GM19025 (cell line): ENCODE data around the gene NALCN.

Experiments
- ATAC-seq: cut with Tn5 transposase; IDR thresholded peaks from one replicate; pipeline ENCODE4 v1.9.1; 2021; ENCODE audit warnings: mild to moderate bottlenecking, low read depth, moderate library complexity; ENCODE audit not compliant: unreplicated experiment

Gene NALCN

DNA sequence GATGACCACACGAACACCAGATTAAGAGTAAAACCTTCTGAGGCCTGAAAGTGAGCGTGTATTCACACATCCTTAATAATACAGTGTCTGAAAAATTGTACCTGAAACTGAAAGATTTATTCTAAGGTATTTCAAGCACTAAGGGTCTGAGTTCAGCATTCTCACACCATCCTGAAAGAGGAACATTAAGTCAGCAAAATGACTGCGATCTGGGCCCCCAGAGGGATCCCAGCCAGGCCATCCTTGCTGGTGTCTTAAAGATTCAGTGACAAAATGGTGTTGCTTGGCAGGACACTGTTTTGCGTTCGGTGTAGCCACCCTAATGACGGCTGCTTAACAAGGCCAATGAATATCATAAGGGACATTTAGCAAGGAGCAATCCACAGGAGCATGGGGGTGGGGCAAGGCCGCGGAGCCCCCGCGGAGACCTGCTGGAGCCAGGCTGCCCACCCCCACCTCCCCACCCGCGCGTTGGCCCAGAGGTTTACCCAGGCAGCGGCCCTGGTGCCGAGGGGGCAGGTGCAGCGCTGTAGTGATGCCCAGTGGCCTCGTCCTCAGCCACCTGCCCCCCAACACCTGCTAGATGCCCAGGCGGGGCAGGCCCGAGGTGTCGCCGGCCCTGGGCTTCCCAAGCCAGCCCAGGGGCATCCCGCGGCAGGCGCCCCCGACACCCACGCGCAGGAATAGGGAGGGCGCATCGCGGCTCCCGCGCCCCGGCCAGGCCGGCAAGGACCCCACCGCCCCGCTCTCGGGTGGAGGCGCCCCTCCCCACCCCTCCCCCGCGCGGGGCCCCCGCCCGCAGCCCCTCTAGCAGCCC is 742 bp downstream of the NALCN start:
- ATAC-seq, result no peak

GRCh38 chr13:101412076-101412475 is 4.2 kb downstream of the NALCN start:
- no peak for ATAC-seq

DNA sequence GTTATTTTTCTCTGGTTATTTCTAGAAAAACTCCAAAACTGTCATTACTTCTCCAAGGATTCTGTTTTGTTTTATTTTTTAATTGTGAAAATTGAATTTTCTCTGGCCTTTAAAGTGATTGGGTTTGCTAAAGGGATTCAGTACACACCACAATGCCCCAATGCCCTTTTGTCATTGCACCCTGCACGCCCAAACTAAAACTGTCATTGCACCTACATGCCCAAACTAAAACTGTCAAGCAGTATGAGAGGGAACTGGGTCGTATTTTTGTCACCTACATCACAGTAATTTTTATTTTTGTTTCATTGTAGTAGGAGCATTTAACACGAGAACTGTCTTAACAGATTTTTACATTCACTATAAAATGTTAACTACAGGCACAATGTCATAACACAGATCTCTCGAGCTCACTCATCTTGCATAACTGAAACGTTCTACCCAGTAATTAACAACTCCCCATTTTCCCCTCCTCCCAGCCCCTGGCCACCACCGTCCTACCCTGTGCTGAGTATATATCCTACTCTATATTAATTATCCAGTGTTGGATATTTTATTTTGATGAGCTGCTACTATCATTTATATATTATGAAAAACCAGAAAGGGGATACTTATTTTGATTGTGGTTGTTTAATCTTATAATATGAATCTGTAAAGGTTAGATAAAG is 7.2 kb downstream of the NALCN start:
- ATAC-seq, result no peak

GRCh38 chr13:101408154-101408553 is 8.2 kb downstream of the NALCN start:
- ATAC-seq, result no peak

- ATAC-seq, result no peak
Observed at GRCh38 chr13:101406791-101407190, 9.5 kb downstream of the NALCN start.

DNA sequence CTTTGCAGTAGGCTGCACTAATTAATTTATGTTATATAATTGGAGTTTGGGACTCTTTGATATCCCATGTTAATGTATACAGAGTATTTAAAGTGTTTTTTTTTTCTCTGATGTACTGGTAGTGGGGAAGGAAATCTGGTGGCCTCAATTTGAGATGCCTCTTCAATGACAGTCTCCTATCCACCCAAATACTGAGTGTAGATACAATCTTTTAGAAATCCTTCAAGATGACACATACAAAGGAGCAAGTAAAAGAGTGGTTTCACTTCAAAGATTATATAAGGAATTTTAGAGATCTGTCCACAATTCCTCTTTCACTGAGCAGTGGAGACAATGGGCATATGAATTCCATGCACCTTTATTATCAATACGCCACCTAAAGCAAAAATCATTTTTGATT is 15.1 kb downstream of the NALCN start:
- ATAC-seq, result no peak

DNA sequence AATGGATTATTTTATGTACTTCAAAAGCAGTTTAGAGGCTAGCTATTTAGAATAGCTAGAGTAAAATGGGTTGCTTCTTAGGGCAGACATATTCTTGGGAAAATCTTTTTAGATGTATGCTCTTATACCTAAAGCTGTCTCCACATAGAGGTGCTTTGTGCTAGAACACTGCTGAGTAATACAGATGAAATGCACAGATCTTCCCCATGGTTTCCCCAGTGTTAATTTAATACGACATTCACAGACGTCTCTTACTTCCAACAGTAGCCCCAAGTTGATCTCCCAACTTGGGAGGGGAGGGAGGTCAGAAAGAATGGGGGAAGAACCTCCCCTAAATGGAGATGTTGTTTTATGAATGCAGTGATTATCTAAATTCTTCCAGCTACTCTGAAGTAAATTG is 16.9 kb downstream of the NALCN start:
- ATAC-seq, result no peak

DNA sequence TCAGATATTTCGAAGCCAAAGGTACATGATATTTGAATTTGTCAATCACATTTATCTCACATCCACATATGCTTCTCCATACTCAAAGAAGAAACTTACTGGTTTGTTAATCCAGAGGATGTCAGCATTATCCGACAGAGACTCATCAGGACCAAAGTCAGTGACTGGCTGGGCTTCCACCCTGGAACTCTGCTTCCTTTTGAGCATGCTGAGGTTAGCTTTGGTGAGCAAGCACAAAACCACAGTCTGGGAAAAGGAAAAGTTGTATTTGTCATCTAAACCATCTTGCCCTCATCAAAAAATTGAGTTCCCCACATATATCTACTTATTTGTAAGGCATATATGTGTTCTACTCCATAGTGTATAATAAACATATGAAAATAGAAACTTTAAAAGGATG is 17.4 kb downstream of the NALCN start:
- ATAC-seq, result no peak

DNA sequence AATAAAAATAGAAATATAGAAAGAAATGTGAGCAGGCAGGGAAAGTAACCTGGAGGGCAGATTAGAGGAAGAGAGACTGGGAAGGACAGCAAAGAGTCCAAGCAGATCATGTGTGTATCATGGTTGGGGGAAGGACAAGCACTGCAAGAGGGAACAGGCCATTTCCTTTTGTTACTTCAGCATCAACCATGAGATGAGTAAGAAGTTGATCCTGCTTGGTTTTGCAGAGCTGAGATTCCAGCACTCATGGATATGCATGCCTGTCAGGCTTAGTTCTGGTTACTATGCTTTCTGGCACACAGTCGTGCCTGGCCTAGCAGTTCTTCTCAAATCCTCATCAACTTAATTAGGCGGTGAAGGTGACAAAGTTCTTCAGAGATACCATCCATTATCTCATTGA is 18.1 kb downstream of the NALCN start:
- ATAC-seq, result no peak

DNA sequence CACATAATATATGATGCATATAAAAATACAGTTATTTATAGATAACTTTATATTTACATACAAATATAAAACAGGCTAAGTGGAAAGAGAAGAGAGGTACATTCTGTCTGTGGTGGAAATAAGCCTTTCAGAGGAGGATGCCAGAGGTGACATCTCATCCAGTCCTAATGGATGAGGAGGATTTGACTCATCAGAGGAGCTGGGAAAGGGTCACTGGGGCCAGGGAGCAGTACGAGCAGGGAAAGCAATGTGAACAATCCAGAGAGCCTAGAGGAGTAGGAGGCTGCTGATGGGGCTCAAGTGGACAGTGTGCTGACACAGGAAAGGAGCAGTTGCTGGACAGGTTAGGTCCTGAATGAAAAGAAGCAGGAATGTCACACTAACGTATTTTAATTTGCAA is 18.6 kb downstream of the NALCN start:
- ATAC-seq, result no peak

DNA sequence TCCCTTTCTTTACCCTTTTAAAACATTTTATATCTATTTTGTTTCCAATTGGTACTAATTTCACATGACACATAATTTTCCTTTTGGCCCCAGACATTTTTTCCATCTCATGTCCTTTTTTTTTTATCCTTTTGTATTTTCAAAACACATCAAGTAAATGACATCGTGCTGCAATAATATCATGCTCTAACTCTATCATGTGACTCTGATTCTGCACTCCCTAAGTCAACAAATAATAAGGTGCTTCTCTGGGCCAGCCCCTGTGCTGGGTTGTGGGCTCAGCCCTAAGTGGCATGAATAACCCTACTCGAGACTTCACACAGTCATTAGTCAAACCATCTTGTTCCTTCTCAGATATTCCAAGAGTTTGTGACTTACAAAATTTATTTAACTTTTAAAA is 21.7 kb downstream of the NALCN start:
- ATAC-seq, result no peak

DNA sequence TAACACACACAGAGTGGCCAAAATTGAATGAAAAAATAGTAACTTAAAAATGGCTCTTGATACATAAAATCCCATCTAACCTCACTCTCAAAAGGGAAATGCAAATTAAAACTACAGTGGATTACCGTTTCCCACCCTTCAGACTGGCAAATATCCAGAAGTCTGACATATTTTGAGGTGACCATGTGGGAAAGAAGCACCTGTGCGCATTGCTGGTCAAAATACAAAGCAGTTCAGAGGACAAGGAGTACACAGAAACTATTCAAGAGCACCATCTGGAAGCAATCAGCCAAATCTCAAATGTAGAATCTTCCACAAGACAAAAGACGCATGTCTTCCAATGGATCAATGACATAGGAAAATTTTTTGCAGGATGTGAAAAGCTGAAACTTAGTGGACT is 23.2 kb downstream of the NALCN start:
- no peak for ATAC-seq

GRCh38 chr13:101390461-101390860 is 25.8 kb downstream of the NALCN start:
- ATAC-seq, result no peak

DNA sequence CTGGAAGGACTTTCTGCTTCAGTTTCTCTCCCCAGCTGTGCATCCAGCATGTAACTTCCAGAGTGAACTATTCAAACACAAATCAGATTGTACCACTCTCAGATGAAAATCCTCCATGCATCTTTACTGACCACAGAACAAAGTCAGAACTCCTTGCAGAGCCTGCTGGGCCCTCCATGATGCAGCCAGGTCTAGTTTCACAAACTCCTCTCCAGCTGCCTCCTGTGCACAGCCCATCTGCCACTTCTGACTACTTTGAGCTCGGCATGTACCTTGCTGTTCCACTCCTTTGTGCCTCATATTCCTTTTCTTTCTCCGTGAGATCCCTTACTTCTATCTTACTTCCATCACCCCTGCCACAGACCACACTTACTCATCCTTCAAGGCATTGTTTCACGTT is 31.4 kb downstream of the NALCN start:
- ATAC-seq, result no peak

DNA sequence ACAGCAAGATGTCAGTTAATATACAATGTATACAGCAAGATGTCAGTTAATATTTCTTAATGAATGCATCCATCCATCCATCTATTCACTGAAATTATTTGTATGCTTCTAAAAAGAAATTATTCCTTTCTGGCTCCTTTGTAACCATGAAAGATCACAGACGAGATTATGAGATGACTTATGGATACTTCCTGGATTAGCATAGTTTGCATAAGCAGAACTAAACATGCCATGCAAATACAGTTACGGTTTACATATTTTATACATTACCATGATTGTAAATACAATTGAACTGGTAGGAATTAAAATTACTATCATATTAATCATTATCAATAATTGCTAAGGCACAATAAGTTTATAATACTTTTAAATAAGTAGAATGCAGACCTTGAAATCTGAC is 32.7 kb downstream of the NALCN start:
- ATAC-seq, result no peak

DNA sequence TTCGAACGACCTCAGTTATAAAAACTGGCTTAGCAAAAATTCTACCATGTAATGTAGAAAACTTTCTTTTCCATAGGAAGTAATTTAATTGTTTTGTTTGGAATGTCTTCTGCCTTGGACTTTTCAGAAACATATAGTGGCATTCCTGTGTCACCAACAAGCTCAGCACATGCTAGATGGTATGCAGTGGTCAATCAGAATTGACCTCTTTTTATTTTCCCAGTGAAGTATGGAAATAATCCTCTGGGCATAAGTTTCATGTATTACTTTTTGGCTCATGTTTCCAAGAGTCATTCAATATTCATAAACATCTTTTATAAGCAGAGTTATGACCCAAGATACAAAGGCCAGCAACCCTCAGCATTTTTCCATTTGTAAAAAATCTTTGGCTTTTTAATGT is 33.6 kb downstream of the NALCN start:
- ATAC-seq, result no peak

- ATAC-seq, result no peak
Observed at GRCh38 chr13:101382086-101382485, 34.2 kb downstream of the NALCN start.

GRCh38 chr13:101360525-101360924 is 55.8 kb downstream of the NALCN start:
- ATAC-seq, result no peak

DNA sequence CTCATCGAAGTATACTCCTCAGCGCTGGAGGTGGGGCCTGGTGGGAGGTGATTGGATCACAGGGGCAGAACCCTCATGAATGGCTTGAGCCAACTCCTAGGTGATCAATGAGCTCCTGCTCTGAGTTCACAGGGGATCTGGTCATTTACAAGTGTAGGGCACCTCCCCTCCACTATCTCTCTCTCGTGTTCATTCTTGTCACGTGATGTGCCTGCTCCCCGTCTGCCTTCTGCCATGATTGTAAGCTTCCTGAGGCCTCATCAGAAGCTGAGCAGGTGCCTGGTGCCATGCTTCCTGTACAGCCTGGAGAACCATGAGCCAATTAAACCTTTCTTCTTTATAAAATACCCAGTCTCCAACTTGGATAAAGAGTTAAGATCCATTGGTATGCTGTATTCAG is 61.4 kb downstream of the NALCN start:
- no peak for ATAC-seq

DNA sequence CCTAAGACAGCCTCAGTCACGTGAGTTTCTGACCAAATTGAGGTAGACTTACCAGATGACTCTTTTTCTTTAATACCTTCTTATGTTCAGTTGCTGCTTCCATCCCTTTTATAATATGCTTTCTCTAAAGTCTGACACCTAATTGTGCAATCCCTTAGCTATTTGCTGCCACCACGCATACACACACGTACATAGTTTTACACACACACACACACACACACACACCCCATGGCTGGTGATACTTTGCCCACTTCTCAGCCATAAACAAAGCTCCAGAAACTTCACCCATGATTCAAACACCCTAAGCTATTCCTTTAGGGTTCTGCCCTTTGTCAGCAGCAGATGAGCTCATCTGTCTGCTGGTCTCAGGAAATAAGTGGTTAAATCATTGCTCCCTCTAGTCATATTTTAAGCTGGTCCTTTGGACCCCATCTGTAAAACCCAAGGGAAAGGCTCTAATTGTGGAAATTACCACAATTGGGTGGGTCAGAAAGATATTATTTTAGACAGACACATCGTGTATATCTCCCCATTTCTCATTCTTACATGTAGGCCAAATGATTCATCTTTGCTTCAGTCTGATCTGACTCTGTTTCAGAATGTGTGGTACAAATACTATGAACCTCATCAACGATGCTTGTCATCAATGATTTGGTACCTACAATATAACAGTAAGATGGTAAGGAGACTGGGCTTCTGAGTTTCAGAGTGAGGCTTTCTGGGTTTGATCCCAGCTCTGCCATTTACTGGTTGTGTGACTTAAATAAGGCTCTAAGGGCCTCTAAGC is 69.2 kb downstream of the NALCN start:
- ATAC-seq, result no peak

- no peak for ATAC-seq
Observed at GRCh38 chr13:101346161-101346560, 70.1 kb downstream of the NALCN start.
